ENCODE data around the gene IRAK2.

The IRAK2 gene

DNA sequence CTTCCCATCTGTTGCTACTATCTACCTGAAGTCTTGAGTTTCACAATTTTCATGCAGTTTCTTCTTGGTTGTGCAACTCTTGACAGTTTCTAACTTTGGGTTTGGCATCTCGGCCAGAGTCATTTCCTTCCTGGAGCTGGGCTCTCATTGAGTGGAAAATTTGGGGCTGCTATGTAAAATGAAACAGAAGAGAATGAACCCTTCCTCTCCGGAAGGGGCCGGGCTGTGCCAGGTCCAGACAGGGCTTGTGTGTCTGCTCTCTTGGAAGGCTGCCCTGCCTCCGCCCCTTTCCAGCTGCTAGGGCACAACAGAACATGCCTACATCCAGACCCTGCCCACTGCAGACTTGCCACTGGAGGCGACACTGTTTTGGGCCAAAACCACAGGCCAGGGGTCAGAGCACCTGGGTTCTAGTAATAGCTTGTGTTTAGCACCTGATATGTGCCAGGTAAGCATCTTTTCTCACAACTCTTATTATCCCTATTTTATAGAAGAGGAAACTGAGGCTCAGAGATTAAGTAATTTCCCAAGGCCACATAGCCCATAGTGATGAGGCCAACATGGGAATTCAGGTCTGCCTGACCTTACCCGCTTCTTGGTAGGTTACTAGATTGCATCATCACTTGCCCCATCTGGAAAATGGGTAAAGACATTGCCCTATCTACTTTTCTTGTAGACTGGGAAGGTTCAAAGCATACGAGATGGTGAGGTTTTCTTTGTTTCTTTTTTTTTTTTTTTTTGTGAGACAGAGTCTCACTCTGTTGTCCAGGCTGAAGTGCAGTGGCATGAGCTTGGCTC is 25.0 kb downstream of the IRAK2 start:
- no peak for DNase-seq

GRCh38 chr3:10192953-10193691 is 28.4 kb downstream of the IRAK2 start:
- peak; percentile 43 for DNase-seq

- DNase-seq: no peak
These were observed 29.1 kb downstream of the IRAK2 start for GRCh38 chr3:10193692-10194327.

- DNase-seq: peak; percentile 41
These were observed 29.8 kb downstream of the IRAK2 start for GRCh38 chr3:10194328-10195071.

GRCh38 chr3:10195366-10196089 is 30.8 kb downstream of the IRAK2 start:
- DNase-seq: no peak

DNA sequence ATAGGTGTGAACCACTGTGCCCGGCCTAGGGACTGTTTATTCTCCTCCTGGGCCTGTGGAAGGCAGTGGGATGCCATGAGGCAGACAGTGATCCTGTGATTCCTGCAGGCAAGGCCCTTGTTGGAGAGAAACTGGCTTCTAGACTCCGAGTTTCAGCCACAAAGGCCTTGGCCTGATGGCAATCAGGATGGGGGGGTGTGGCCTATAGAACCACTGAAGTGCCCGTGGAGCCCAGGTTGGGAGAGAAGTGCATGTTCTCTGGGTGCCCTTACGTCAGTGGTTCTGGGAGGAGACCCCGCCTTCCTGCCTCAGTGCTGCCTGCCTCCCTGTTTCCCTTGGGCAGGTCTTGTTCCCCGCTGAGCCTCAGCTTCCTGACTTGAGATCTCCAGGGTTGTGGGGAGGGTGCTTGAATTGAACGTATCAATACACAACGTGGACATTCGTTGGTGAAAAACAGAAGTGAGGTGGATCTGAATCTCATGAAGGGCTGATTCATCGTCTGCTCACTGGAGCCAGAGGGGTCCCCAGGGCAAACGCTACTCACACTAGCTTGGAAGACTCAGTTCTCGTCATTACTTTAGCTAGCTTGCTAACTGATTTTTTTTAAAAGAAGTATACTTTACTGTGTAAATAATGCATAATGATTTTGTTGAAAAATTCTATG is 31.8 kb downstream of the IRAK2 start:
- no peak for DNase-seq

- DNase-seq: no peak
These were observed 33.5 kb downstream of the IRAK2 start for GRCh38 chr3:10198226-10198625.

GRCh38 chr3:10198761-10199649 is 34.3 kb downstream of the IRAK2 start:
- peak; percentile 63 for DNase-seq

GRCh38 chr3:10204921-10205320 is 40.2 kb downstream of the IRAK2 start:
- no peak for DNase-seq

- no peak for DNase-seq
These were observed 40.9 kb downstream of the IRAK2 start for GRCh38 chr3:10205451-10206165.

GRCh38 chr3:10206166-10206511 is 41.4 kb downstream of the IRAK2 start:
- DNase-seq: no peak

GRCh38 chr3:10213156-10213792 is 48.6 kb downstream of the IRAK2 start:
- DNase-seq: no peak

GRCh38 chr3:10215578-10216368 is 51.1 kb downstream of the IRAK2 start:
- no peak for DNase-seq

DNA sequence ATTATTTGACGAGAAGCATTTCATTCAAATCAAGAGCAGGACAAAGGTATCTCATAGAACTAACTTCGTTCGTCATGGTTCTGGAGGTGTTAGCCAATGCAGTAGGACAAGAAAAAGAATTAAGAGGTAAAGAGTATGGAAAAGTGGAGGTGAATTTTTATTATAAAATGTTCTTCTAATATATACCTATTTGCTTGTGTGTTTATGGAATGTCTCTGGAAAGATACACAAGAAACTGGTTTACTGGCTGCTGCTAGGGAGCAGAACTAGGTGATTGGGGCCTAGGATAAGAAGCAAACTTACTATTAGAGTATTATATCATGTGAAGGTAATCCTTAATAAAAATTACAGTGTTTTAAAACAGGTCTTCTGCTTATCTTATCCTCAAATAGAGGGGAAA is 52.6 kb downstream of the IRAK2 start:
- DNase-seq: no peak

GRCh38 chr3:10219737-10220136 is 55.0 kb downstream of the IRAK2 start:
- DNase-seq: no peak

DNA sequence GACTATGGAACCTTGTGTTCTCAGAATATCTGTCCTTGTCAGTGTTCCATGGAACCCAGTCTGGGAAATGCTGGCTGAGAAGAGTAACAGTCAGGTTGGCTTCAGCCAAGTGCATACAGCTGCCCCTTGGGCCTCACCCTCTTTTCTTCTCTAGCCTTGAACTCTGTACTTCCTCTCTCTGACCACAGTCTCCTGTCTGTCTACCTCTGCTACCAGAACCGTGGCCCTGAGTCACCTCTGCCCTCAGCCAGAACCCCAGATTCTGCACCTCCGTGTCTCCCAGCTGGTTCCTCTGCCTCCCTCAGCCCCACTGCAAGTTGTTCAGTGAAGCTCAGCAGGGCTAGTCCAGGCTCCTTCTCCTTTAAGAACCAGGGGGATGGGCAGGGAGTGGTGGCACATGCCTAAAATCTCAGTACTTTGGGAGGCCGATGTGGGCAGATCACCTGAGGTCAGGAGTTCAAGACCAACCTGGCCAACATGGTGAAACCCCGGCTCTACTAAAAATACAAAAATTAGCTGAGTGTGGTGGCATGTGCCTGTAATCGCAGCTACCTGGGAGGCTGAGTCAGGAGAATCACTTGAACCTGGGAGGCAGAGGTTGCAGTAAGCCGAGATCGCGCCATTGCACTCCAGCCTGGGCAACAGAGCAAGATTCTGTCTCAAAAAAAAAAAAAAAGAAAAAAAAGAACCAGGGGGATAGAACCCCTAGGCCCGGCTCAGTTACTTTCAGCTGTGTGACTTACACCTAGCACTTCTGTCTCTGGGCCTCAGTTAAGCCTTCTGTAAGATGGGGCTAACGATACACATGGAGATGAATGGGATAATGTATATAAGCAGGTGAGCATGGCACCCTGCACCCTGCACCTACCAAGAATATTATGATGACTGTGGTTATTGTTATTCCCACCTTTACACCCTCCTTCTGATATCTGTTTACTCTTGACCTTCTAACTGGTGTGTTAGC is 59.2 kb downstream of the IRAK2 start:
- peak; percentile 50 for DNase-seq
